Measurements from ENCODE around the gene TMEFF2. TPM values are rescaled to one million over a fixed set of nuclear protein-coding genes. Genes with fewer than 3 reads are reported as not detected.

The TMEFF2 gene
- total and polyA plus RNA-seq, 2 of the 8 experiments (the other 6 are each of a cell fraction or from before 2014, with no cell fraction given) = 0.91 to 3.7 TPM

DNA sequence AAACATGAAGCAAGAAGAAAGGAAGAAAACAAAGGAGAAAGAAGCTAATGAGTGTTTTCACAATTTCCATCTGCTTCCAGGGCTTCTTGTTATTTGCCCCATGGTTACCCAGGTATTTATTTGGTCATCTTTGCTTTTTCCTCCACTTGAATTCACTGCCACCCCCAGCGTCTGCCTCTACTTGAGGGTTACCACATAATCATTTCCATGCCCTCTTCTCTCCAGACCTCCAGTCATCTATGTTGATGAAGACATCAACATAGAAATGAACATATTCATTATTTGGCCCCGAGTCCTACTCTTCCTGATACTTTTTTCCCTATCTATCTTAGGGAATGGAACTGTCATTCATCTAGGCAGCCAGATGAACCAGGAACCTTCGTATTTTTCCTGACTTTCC is 214.2 kb downstream of the TMEFF2 start:
- H3K36me3 ChIP-seq (ENCODE audit: control insufficient read depth in 2 of 4, insufficient read depth in 4 of 4, low read length in 3 of 4) = no peaks in the 10 kb centered on the region
- no peak overlapping the region for H3K56ac ChIP-seq (replicated peaks; ENCODE audit: insufficient read length, low read depth, low read length)
- no peak overlapping the region for H2BK12ac ChIP-seq (ENCODE audit: low read depth, low read length)
- TF ChIP-seq CBX5 (IDR thresholded peaks at IDR 0.05; ENCODE audit: low read depth, low read length) (no peak), SUZ12 (IDR thresholded peaks at IDR 0.05; ENCODE audit: low read length) (no peak), POU5F1 (IDR thresholded peaks at IDR 0.05; ENCODE audit: low read depth, low read length) (no peak), ASH2L (IDR thresholded peaks at IDR 0.05; ENCODE audit: low read length) (no peak), JUND (IDR thresholded peaks at IDR 0.05; ENCODE audit: low read length) (no peak), CEBPB (IDR thresholded peaks at IDR 0.05; ENCODE audit: low read depth, low read length) (no peak), YY1 (IDR thresholded peaks at IDR 0.05; ENCODE audit: low read depth, low read length) (no peak)
- TF ChIP-seq, protein P1, sequence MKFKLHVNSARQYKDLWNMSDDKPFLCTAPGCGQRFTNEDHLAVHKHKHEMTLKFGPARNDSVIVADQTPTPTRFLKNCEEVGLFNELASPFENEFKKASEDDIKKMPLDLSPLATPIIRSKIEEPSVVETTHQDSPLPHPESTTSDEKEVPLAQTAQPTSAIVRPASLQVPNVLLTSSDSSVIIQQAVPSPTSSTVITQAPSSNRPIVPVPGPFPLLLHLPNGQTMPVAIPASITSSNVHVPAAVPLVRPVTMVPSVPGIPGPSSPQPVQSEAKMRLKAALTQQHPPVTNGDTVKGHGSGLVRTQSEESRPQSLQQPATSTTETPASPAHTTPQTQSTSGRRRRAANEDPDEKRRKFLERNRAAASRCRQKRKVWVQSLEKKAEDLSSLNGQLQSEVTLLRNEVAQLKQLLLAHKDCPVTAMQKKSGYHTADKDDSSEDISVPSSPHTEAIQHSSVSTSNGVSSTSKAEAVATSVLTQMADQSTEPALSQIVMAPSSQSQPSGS (IDR thresholded peaks at IDR 0.05; ENCODE audit: low read length) = no peak
- TF ChIP-seq, protein P2, sequence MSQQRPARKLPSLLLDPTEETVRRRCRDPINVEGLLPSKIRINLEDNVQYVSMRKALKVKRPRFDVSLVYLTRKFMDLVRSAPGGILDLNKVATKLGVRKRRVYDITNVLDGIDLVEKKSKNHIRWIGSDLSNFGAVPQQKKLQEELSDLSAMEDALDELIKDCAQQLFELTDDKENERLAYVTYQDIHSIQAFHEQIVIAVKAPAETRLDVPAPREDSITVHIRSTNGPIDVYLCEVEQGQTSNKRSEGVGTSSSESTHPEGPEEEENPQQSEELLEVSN (IDR thresholded peaks at IDR 0.05) = no peak
- POLR2A ChIA-PET (ENCODE audit: partially characterized antibody) = no interaction called here
- no peak for DNase-seq (ENCODE audit: low read depth in 1 of 2, low spot score in 2 of 2)
- H3K79me2 ChIP-seq (ENCODE audit: control insufficient read depth in 1 of 2, insufficient read depth in 2 of 2, low read length in 2 of 2) = no peaks in the 10 kb centered on the region
- WGBS, 2 experiments (ENCODE audit: extremely low coverage in 1 of 2, insufficient coverage in 1 of 2, insufficient read length in 1 of 2, insufficient replicate concordance in 2 of 2, low coverage in 1 of 2, low lambda C conversion rate in 2 of 2, missing lambda C conversion rate in 1 of 2) = 88% methylated on average over 3 of the region's 3 CpGs; no CpG with 5 or more reads in 1 of the 2 experiments
- no peak overlapping the region for H2BK120ac ChIP-seq (replicated peaks; ENCODE audit: low read depth, low read length)
- H3K18ac ChIP-seq (ENCODE audit: extremely low read depth, low read length) = no peak overlapping the region
- H4K20me1 ChIP-seq (replicated peaks in 1 of 2; ENCODE audit: control insufficient read depth in 1 of 2, insufficient read depth in 2 of 2, low read length in 2 of 2) = no peaks in the 10 kb centered on the region
- no peak overlapping the region for H3K23ac ChIP-seq (ENCODE audit: insufficient read length)
- no peaks in the 10 kb centered on the region for H3K27me3 ChIP-seq (replicated peaks in 1 of 4; ENCODE audit: control insufficient read depth in 3 of 4, extremely low read depth in 1 of 4, insufficient read depth in 3 of 4, low read length in 3 of 4)
- no peak overlapping the region for H2BK15ac ChIP-seq (ENCODE audit: low read length)
- no peak overlapping the region for H3K4ac ChIP-seq (replicated peaks; ENCODE audit: insufficient read length, low read depth, low read length)
- no peaks in the 10 kb centered on the region for H3K9me3 ChIP-seq (ENCODE audit: insufficient read depth in 2 of 2, low read depth in 1 of 2, low read length in 1 of 2)
- CTCF ChIA-PET (ENCODE audit: partially characterized antibody) = interaction anchor here (1.1 kb wide), 1 partner anchor 49 kb away, joined by 3 read pairs; no protein-coding TSS in a partner anchor
- H2BK20ac ChIP-seq (ENCODE audit: low read length) = no peak overlapping the region
- no peak overlapping the region for H3K14ac ChIP-seq (ENCODE audit: insufficient read length)
- no peak overlapping the region for H4K91ac ChIP-seq (replicated peaks; ENCODE audit: insufficient read length, low read length)
- H3K4me1 ChIP-seq (replicated peaks in 1 of 4; ENCODE audit: control insufficient read depth in 3 of 4, insufficient read depth in 4 of 4, low read length in 3 of 4) = peaks cover 0 to 13% (median 2%) of the 10 kb centered on the region in 4 experiments; a peak in 1 of 7 replicates
- H4K8ac ChIP-seq (ENCODE audit: extremely low read depth, insufficient read depth, low read length) = no peak overlapping the region
- H2BK5ac ChIP-seq (ENCODE audit: low read depth, low read length) = 0 out of 2 replicates have a peak overlapping the region, but pooled peaks have one; percentile 50
- no peak overlapping the region for H4K5ac ChIP-seq (ENCODE audit: insufficient read length, low read depth, low read length)
- no peak overlapping the region for H3K4me2 ChIP-seq (ENCODE audit: insufficient read depth in 1 of 2, low read depth in 2 of 2, low read length in 2 of 2)
- no peaks in the 10 kb centered on the region for H3K23me2 ChIP-seq (ENCODE audit: low read depth, low read length)
- no peak overlapping the region for H2AFZ ChIP-seq (ENCODE audit: low read length)
- H3K9ac ChIP-seq (replicated peaks in 1 of 4; ENCODE audit: extremely low read depth in 1 of 4, low read depth in 3 of 4, low read length in 3 of 4) = no peak overlapping the region
- no peak for FAIRE-seq
- H3K79me1 ChIP-seq (ENCODE audit: low read depth, low read length) = no peaks in the 10 kb centered on the region
- H3K4me3 ChIP-seq (ENCODE audit: extremely low read depth in 1 of 4, insufficient read depth in 2 of 4, low read depth in 3 of 4, low read length in 4 of 4) = no peak overlapping the region
- H3K27ac ChIP-seq (ENCODE audit: low read depth, low read length) = no peak overlapping the region
- no peak overlapping the region for H2AK5ac ChIP-seq (ENCODE audit: low read depth, low read length)

All from H1 (cell line).